ENCODE results near the gene SOST.
A peak's percentile ranks its signal among the peaks of the same experiment; 100 is the strongest.

Gene SOST

GRCh38 chr17:43714465-43715149 lies 44.0 kb downstream of the SOST start:
- peak in 1 of 10 donors; percentile 68 for DNase-seq
- intact Hi-C loops (cut with DNase I) = no loop called here

GRCh38 chr17:43713494-43714162 lies 45.0 kb downstream of the SOST start:
- intact Hi-C loops (cut with DNase I) = no loop called here
- peak in 6 of 10 donors; percentile 16 to 90 (median 57) for DNase-seq

DNA sequence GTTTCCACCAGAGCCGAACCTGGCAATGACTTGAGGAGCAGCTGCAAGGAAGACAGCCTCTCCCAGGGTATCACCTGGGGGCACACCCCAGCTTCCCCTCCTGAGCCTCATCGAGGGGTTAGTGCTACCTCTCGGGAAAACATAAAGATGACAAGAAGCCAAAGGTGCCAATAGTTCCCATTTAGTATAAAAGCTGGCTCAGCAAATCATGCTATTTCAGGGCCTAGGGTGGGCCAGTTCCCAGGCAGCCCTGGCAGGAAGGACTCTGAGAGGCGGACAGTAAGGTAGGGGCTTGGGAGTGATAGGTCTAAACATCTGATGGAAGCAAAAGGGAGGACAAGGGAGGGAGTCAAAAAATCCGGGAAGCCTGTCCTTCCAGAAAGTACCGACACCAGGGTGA lies 46.2 kb downstream of the SOST start:
- no peak for DNase-seq
- intact Hi-C loops (cut with DNase I) = no loop called here

- intact Hi-C loops (cut with DNase I) = no loop called here
- DNase-seq = no peak
Measured at GRCh38 chr17:43710101-43710500, 48.5 kb downstream of the SOST start.

DNA sequence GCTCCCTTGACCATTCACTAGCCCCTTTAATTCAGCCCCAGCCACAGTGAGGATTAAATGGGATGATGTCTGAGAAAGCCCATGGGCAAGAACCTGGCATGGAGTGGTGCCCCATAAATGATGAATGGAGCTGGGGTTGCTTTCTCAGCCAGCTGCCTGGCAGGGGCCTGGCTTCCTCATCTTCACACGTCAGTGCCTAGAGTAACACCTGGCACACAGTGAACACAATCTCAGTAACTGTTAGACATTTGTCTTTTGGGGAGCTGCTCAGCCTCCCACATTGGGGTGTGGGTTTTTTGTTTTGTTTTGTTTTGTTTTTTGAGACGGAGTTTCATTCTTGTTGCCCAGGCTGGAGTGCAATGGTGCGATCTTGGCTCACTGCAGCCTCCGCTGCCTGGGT lies 49.4 kb downstream of the SOST start:
- no peak for DNase-seq
- intact Hi-C loops (cut with DNase I) = no loop called here

GRCh38 chr17:43707184-43707583 lies 51.4 kb downstream of the SOST start:
- intact Hi-C loops (cut with DNase I) = no loop called here
- no peak for DNase-seq

- peak in 1 of 10 donors; percentile 1 for DNase-seq
Measured at GRCh38 chr17:43706235-43706634, 52.4 kb downstream of the SOST start.

More at GRCh38 chr17:43706235-43706634, 52.4 kb downstream of the SOST start:
- intact Hi-C loops (cut with DNase I) = no loop called here

Measured in posterior cingulate gyrus (tissue), 11 donors.